K562 (cell line): ENCODE data around the gene TMEM81. TPM values are rescaled to one million over a fixed set of nuclear protein-coding genes. Genes with fewer than 3 reads are reported as not detected.

Experiments used
- ATAC-seq: fragments of 200-7000 bp; cut with Tn5 transposase; 3 replicates; pipeline ENCODE4 v1.9.1; 2020; ENCODE audit warnings: moderate library complexity
- BruUV-seq: library from RNA; stranded (reverse); fragments of 400-500 nt; replicated peaks from 2 replicates; lab custom pipeline; 2021; lab: Mats Ljungman, UMichigan
- CTCF ChIA-PET: fragments of 300-600 bp; formaldehyde crosslinking; extraction: SDS; loops from one replicate; lab custom pipeline; 2021; ENCODE audit warnings: low intra/inter-chr PET ratio; lab: Yijun Ruan, JAX
- POLR2A ChIA-PET: fragments of 300-600, 350-650 bp; sonication (Branson Sonifier 250); formaldehyde crosslinking; extraction: SDS; loops from one replicate; lab custom pipeline; 2021; ENCODE audit warnings: antibody characterized with exemption, inconsistent platforms; lab: Yijun Ruan, JAX
- DNase-seq, 4 experiments: peaks; one replicate each; pipeline versions ENCODE4 v3.0.0 to v3.0.0-alpha.2; 2011 to 2018; ENCODE audit warnings: low spot score in 3 of 4, mixed read lengths in 3 of 4; ENCODE audit errors: extremely low read depth in 1 of 4
- FAIRE-seq: peaks from 2 replicates; lab custom pipeline; 2011; peaks lifted over from hg19 to GRCh38; lab: Jason Lieb, UNC
- H2AFZ ChIP-seq: 2 replicates; pipeline ENCODE4 v1.6.0; 2011; ENCODE audit warnings: low read depth, low read length, control low read depth, inconsistent platforms
- H3K27ac ChIP-seq: fragments of 200-600 bp; 3 replicates; pipeline ENCODE4 v1.8.0; 2011; ENCODE audit warnings: low read depth, mild to moderate bottlenecking, control low read depth, inconsistent platforms, low read length, moderate library complexity, mixed read lengths; ENCODE audit errors: extremely low read depth
- H3K27me3 ChIP-seq, 2 experiments: fragments of 300-600 bp in 1 of 2; 2 replicates in 1 of 2; 3 replicates in 1 of 2; pipeline versions ENCODE4 v1.6.0 to v1.8.0; 2011; ENCODE audit warnings: inconsistent platforms in 2 of 2, low read length in 2 of 2, mild to moderate bottlenecking in 1 of 2, mixed read lengths in 1 of 2, moderate library complexity in 1 of 2; ENCODE audit not compliant: control insufficient read depth in 2 of 2, insufficient read depth in 2 of 2
- H3K36me3 ChIP-seq: fragments of 300-600 bp; 3 replicates; pipeline ENCODE4 v1.8.0; 2011; ENCODE audit warnings: mild to moderate bottlenecking, low read length, inconsistent platforms; ENCODE audit not compliant: control insufficient read depth, insufficient read depth
- H3K4me1 ChIP-seq, 2 experiments: fragments of 200-600 bp in 1 of 2; replicated peaks in 1 of 2; 2 replicates in 1 of 2; 3 replicates in 1 of 2; pipeline versions ENCODE4 v1.5.1 to v1.8.0; 2011; ENCODE audit warnings: inconsistent platforms in 2 of 2, low read length in 2 of 2, mild to moderate bottlenecking in 1 of 2, mixed read lengths in 1 of 2, moderate library complexity in 1 of 2; ENCODE audit not compliant: control insufficient read depth in 2 of 2, insufficient read depth in 2 of 2
- H3K4me2 ChIP-seq: 2 replicates; pipeline ENCODE4 v1.6.1; 2011; ENCODE audit warnings: low read length, control low read depth, inconsistent platforms, mixed read lengths; ENCODE audit not compliant: insufficient read depth
- H3K4me3 ChIP-seq: fragments of 200-600 bp; sonication (generic), shearing (Covaris generic); 2 replicates; pipeline ENCODE4 v1.5.1; 2016; ENCODE audit warnings: control low read depth, inconsistent platforms
- H3K79me2 ChIP-seq: fragments of 200-600 bp; 3 replicates; pipeline ENCODE4 v1.8.0; 2011; ENCODE audit warnings: low read length, inconsistent platforms; ENCODE audit not compliant: control insufficient read depth, insufficient read depth
- H3K9ac ChIP-seq, 2 experiments: 2 replicates each; pipeline versions ENCODE4 v1.6.0 to v1.6.1; 2011; ENCODE audit warnings: low read depth in 2 of 2, low read length in 2 of 2, control low read depth in 1 of 2, inconsistent platforms in 1 of 2, mild to moderate bottlenecking in 1 of 2, mixed read lengths in 1 of 2; ENCODE audit not compliant: insufficient read depth in 1 of 2
- H3K9me1 ChIP-seq: one replicate; pipeline ENCODE4 v1.6.0; 2011; ENCODE audit warnings: inconsistent platforms, mild to moderate bottlenecking, low read length, moderate library complexity; ENCODE audit not compliant: control insufficient read depth, insufficient read depth
- H3K9me3 ChIP-seq: replicated peaks from 2 replicates; pipeline ENCODE4 v1.5.1; 2011; ENCODE audit warnings: low read depth, low read length, inconsistent platforms; ENCODE audit not compliant: control insufficient read depth, insufficient read depth
- H4K20me1 ChIP-seq: replicated peaks from 2 replicates; pipeline ENCODE4 v1.6.1; 2011; ENCODE audit warnings: low read length, inconsistent platforms, mixed read lengths; ENCODE audit not compliant: control insufficient read depth, insufficient read depth
- BCOR ChIP-seq: fragments of 450-650 bp; IDR thresholded peaks from 2 replicates; pipeline ENCODE4 v1.6.1; 2016
- HNRNPLL ChIP-seq: fragments of 200-400 bp; formaldehyde crosslinking; IDR thresholded peaks from 2 replicates; pipeline ENCODE4 v1.6.1; 2017; ENCODE audit warnings: low read length, low read depth, mild to moderate bottlenecking; ENCODE audit not compliant: poor library complexity, severe bottlenecking
- NR1H2 ChIP-seq: sonication (generic); formaldehyde crosslinking; IDR thresholded peaks from 2 replicates; pipeline ENCODE4 v1.4.0; 2020; ENCODE audit warnings: mild to moderate bottlenecking, missing genetic modification reagents
- WGBS: fragments of 100-300 bp; shearing (Covaris generic); methylation state at CpG from one replicate; pipeline ENCODE4 v1.1.6; 2016; ENCODE audit warnings: low coverage, mixed read lengths; ENCODE audit not compliant: insufficient coverage; ENCODE audit errors: missing lambda C conversion rate; 5-methylcytosine and 5-hydroxymethylcytosine counted together
- in situ Hi-C: fragments of 300-500 bp; cut with MboI; formaldehyde crosslinking; loops from 4 replicates; pipeline ENCODE4 v1.15.0; 2018; ENCODE audit warnings: inconsistent platforms, mixed read lengths
- intact Hi-C: fragments of 100-400 bp; cut with micrococcal nuclease; formaldehyde crosslinking; loops from 2 replicates; pipeline ENCODE4 v1.14.2; 2022
- polyA plus RNA-seq, 8 experiments: library from polyadenylated mRNA; depleted of rRNA in 4 of 8; stranded (reverse) in 5 of 8; unstranded in 3 of 8; fragments of >200 nt; fragmentation: Nextera tagmentation in 2 of 8; fragmentation: Illumina TruSeq in 1 of 8; extraction: Ambion mirVana in 2 of 8; extraction: Trizol in 1 of 8; gene quantifications; 2 replicates each; pipeline versions ENCODE4 v1.2.1 to v1.2.3, GENCODE V29; 2011 to 2014; ENCODE audit warnings: inconsistent platforms in 1 of 8, missing spikeins in 1 of 8
- total RNA-seq, 7 experiments: library from RNA; depleted of rRNA in 6 of 7; stranded (reverse); fragments of >200 nt in 6 of 7; fragmentation: Illumina TruSeq in 2 of 7; extraction: Trizol in 2 of 7; gene quantifications; 2 replicates each; pipeline versions ENCODE4 v1.2.1 to v1.2.3, GENCODE V29; 2011 to 2021; ENCODE audit warnings: low replicate concordance in 1 of 7

The TMEM81 gene
- total and polyA plus RNA-seq, 9 of the 15 experiments (the other 6 are each of a cell fraction or from before 2014, with no cell fraction given), result 3.2 to 6.1 (median 4.4) TPM

DNA sequence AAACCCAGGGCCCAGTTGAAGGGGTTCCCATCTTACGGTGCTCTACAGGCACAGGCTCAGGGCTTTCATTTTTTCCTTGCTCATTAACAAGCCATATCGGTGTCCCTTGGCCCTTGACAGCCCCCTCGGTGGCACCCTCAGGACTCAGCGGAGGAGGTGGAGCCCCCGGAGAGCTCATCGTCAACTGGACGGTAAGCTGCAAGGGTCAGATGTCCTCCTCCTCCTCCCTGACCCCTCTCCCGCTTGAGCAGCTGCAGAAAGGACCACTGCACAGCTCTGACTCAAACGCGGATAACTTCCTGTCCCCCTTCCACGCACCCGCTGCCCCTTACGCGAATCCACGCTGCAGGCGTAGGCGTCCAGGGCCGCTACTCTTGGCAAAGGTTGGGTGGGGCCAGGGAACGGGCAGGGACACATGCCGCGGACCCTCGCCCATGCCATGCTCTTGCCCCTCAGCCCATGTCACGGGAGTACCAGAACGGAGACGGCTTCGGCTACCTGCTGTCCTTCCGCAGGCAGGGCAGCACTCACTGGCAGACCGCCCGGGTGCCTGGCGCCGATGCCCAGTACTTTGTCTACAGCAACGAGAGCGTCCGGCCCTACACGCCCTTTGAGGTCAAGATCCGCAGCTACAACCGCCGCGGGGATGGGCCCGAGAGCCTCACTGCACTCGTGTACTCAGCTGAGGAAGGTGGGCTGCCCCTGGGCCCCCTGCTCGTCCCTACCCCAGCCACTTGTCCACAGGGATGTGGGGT, 14.7 kb downstream of the TMEM81 start:
- Histone ChIP-seq H3K4me3 (no peak overlapping the region), H3K9me3 (no peaks in the 10 kb centered on the region), H3K27ac (no peak overlapping the region), H3K4me1 (peaks cover 0 to 23% of the 10 kb centered on the region in 2 experiments; a peak in 3 of 5 replicates), H2AFZ (no peak overlapping the region), H3K79me2 (no peaks in the 10 kb centered on the region), H3K36me3 (no peaks in the 10 kb centered on the region), H3K4me2 (no peak overlapping the region), H3K9me1 (no peaks in the 10 kb centered on the region), H3K9ac (peak overlapping the region in 1 of 2 experiments; percentile 14; a peak in 1 of 4 replicates), H4K20me1 (peaks cover 12% of the 10 kb centered on the region; the same call in 1 of the 2 replicates), H3K27me3 (peaks cover 66 to 96% of the 10 kb centered on the region in 2 experiments)
- FAIRE-seq (no peak), DNase-seq (no peak), ATAC-seq (no peak)
- BruUV-seq, result no TSS peak
- ChIA-PET POLR2A (interaction anchor here (1.0 to 1.7 kb wide), 2 partner anchors 8 to 187 kb away, joined by 3 to 4 read pairs; no protein-coding TSS in a partner anchor), CTCF (no interaction called here)
- no peak for TF ChIP-seq NR1H2 (CRISPR knock-in tag)
- TF ChIP-seq BCOR, result no peak
- peak; percentile 29 for TF ChIP-seq HNRNPLL
- WGBS, result 8% methylated on average over 41 of the region's 42 CpGs
- intact Hi-C loops (loop anchor here (10.0 kb wide), 1 partner anchor 265 kb away; no protein-coding TSS in a partner anchor), in situ Hi-C loops (no loop called here)
